ENCODE measurements around the gene MYBBP1A. TPM values are rescaled to one million over a fixed set of nuclear protein-coding genes. Genes with fewer than 3 reads are reported as not detected.
A peak's percentile ranks its signal among the peaks of the same experiment; 100 is the strongest.

MYBBP1A gene
- total and polyA plus RNA-seq, 2 donors = 20.7 to 29.8 TPM

- no peak overlapping the region for H3K4me3 ChIP-seq (ENCODE audit: low read depth, low read length)
- H3K36me3 ChIP-seq (ENCODE audit: insufficient read depth) = no peaks in the 10 kb centered on the region
- H3K4me1 ChIP-seq (ENCODE audit: insufficient read depth) = no peaks in the 10 kb centered on the region
- DNase-seq (ENCODE audit: extremely low spot score) = no peak
- no peak overlapping the region for H3K27ac ChIP-seq (ENCODE audit: low read depth)
- WGBS = 64% methylated on average over 13 of the region's 13 CpGs
Measured at GRCh38 chr17:4506175-4506813, 48.9 kb downstream of the MYBBP1A start.

GRCh38 chr17:4505187-4505586 is 50.0 kb downstream of the MYBBP1A start:
- no peak overlapping the region for H3K27ac ChIP-seq (ENCODE audit: low read depth)
- WGBS = 93% methylated on average over 5 of the region's 5 CpGs
- no peaks in the 10 kb centered on the region for H3K36me3 ChIP-seq (ENCODE audit: insufficient read depth)
- DNase-seq (ENCODE audit: extremely low spot score) = no peak
- H3K4me1 ChIP-seq (ENCODE audit: insufficient read depth) = no peaks in the 10 kb centered on the region
- H3K4me3 ChIP-seq (ENCODE audit: low read depth, low read length) = no peak overlapping the region

GRCh38 chr17:4504188-4504587 is 51.0 kb downstream of the MYBBP1A start:
- WGBS = 81% methylated on average over 5 of the region's 5 CpGs
- no peak for DNase-seq (ENCODE audit: extremely low spot score)
- H3K4me1 ChIP-seq (ENCODE audit: insufficient read depth) = no peaks in the 10 kb centered on the region
- H3K36me3 ChIP-seq (ENCODE audit: insufficient read depth) = no peaks in the 10 kb centered on the region
- no peak overlapping the region for H3K27ac ChIP-seq (ENCODE audit: low read depth)
- H3K4me3 ChIP-seq (ENCODE audit: low read depth, low read length) = no peak overlapping the region

GRCh38 chr17:4503283-4504025 is 51.7 kb downstream of the MYBBP1A start:
- Histone ChIP-seq H3K36me3 (ENCODE audit: insufficient read depth) (no peaks in the 10 kb centered on the region), H3K4me3 (ENCODE audit: low read depth, low read length) (no peak overlapping the region), H3K27ac (ENCODE audit: low read depth) (no peak overlapping the region), H3K4me1 (ENCODE audit: insufficient read depth) (no peaks in the 10 kb centered on the region)
- whole genome bisulfite sequencing = 89% methylated on average over 4 of the region's 4 CpGs
- DNase-seq (ENCODE audit: extremely low spot score) = no peak

DNA sequence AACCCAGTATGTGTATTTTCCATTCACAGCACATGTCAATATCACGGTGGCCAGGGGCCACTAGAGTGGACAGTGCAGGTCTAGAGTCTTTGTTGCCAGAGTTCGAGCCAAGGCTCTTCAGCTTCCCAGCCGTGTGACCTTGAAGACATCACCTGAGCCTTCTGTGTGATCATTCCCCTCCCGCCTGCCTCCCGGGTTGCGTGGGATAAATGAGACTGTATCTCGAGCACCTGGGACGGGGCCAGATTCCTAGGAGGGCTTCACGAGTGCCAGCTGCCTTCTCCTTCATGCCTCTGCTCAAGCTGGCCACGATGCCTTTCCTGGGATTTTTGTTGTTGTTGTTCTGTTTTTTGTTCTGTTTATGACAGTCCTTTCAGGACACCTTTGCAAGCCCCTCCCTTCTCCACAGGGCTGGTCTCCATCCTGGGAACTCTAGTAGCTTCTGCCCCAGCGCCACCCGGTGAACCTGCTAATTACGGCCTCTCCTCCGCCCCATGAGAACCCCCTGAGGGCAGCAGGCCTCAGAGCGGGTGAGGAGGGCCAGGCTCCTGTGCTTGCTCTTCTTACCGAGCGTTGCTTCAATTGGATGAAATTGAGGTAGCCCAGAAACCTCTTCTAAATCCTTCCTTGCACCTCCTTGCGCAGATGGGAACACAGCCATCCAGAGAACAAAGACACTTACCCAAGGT is 52.6 kb downstream of the MYBBP1A start:
- Histone ChIP-seq H3K36me3 (ENCODE audit: insufficient read depth) (no peaks in the 10 kb centered on the region), H3K4me1 (ENCODE audit: insufficient read depth) (no peaks in the 10 kb centered on the region), H3K4me3 (ENCODE audit: low read depth, low read length) (no peak overlapping the region), H3K27ac (ENCODE audit: low read depth) (no peak overlapping the region)
- 81% methylated on average over 18 of the region's 18 CpGs for WGBS
- DNase-seq (ENCODE audit: extremely low spot score) = no peak

GRCh38 chr17:4501295-4501949 is 53.8 kb downstream of the MYBBP1A start:
- no peaks in the 10 kb centered on the region for H3K4me1 ChIP-seq (ENCODE audit: insufficient read depth)
- H3K27ac ChIP-seq (ENCODE audit: low read depth) = no peak overlapping the region
- WGBS = 62% methylated on average over 3 of the region's 3 CpGs
- no peak for DNase-seq (ENCODE audit: extremely low spot score)
- H3K4me3 ChIP-seq (ENCODE audit: low read depth, low read length) = no peak overlapping the region
- H3K36me3 ChIP-seq (ENCODE audit: insufficient read depth) = no peaks in the 10 kb centered on the region

GRCh38 chr17:4500191-4500571 is 55.0 kb downstream of the MYBBP1A start:
- Histone ChIP-seq H3K4me3 (ENCODE audit: low read depth, low read length) (peak overlapping the region; percentile 65), H3K4me1 (ENCODE audit: insufficient read depth) (no peaks in the 10 kb centered on the region), H3K36me3 (ENCODE audit: insufficient read depth) (no peaks in the 10 kb centered on the region), H3K27ac (ENCODE audit: low read depth) (no peak overlapping the region)
- DNase-seq (ENCODE audit: extremely low spot score) = no peak
- 34% methylated on average over 7 of the region's 7 CpGs for WGBS

DNA sequence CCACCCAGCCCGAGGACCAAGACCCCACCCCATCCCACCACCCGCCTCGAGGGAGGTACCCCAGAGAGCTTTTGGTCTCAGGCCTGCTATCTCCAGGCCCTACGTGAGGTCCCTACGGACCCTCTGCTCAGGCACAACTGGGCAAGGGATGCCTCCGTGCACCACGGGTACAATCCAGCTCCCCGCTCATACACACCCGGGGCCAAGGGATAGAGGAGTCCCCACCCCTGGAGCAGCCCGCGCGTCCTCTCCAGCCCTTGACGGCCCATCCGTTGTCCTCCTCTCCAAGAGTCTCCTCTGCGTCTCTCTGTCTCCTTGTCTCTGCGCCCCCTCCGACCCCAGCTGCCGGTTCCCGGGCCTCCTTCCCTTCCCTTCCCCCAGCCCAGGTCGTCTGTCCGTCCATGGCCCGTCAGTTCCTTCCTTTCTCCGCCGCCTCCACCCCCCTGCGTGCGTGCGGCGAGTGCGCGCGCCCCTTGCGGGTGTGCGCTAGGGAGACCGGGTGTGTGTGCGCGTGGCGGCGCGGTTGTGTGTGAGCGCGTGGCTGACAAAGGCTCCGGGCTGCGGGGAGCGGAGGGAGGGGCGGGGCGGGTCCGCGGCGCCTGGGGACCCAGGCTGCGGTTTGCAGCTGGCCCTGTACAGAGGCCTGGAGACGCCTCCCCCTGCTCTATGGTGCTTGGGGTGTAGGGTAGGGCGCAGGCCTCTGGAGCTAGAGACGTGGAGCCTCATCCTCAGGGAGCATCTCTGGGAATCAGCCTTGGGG is 55.6 kb downstream of the MYBBP1A start:
- WGBS = 2% methylated on average over 53 of the region's 53 CpGs
- Histone ChIP-seq H3K4me3 (ENCODE audit: low read depth, low read length) (peak overlapping the region; percentile 65), H3K27ac (ENCODE audit: low read depth) (no peak overlapping the region), H3K4me1 (ENCODE audit: insufficient read depth) (no peaks in the 10 kb centered on the region), H3K36me3 (ENCODE audit: insufficient read depth) (no peaks in the 10 kb centered on the region)
- no peak for DNase-seq (ENCODE audit: extremely low spot score)

DNA sequence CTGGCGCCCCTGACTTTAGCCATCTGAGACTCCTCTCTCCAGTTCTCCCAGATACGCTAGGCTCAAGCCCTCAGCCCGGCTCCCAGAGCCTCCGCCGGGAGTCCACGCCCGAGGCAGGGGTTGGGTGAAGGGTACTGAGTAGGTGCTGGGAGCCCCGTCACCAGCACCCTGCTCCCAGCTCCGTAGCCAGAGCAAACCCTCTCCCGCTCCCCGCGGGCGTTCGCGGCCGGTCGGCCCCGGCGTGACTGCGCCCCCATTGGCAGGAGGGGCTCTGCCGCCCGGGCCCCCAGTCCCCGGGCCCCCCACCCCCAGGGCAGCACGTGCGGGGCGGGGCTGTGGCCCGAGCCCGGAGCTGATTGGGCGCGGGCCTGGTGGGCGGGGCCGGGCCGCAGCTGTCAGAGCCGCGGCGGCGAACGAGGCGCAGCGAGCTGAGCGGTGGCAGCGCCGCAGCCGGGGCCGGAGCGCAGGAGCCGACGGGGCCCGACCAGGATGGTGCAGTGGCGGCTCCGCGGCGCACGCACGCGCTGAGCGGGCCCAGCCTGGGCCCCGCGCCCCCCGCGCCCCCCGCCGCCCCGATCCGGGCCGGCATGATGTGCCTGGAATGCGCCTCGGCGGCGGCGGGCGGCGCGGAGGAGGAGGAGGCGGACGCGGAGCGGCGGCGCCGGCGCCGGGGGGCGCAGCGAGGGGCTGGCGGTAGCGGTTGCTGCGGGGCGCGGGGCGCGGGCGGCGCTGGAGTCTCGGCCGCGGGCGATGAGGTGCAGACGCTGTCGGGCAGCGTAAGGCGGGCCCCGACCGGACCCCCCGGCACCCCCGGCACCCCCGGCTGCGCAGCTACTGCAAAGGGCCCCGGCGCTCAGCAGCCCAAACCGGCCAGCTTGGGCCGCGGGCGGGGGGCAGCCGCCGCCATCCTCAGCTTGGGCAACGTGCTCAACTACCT is 56.5 kb downstream of the MYBBP1A start, which contains the start of gene SPNS2:
Gene SPNS2, plus strand, starts transcription at position 421 of the 937 bp plus-strand sequence. Its CDS starts 167 bp downstream, at position 588.
- Histone ChIP-seq H3K27ac (ENCODE audit: low read depth) (no peak within 1 kb of the TSS), H3K4me1 (ENCODE audit: insufficient read depth) (no peaks in the 10 kb centered on the region), H3K36me3 (ENCODE audit: insufficient read depth) (no peaks in the 10 kb centered on the region), H3K4me3 (ENCODE audit: low read depth, low read length) (peak within 1 kb of the TSS; percentile 65)
- DNase-seq (ENCODE audit: extremely low spot score) = no peak
- WGBS = 1% methylated on average over 114 of the region's 117 CpGs

DNA sequence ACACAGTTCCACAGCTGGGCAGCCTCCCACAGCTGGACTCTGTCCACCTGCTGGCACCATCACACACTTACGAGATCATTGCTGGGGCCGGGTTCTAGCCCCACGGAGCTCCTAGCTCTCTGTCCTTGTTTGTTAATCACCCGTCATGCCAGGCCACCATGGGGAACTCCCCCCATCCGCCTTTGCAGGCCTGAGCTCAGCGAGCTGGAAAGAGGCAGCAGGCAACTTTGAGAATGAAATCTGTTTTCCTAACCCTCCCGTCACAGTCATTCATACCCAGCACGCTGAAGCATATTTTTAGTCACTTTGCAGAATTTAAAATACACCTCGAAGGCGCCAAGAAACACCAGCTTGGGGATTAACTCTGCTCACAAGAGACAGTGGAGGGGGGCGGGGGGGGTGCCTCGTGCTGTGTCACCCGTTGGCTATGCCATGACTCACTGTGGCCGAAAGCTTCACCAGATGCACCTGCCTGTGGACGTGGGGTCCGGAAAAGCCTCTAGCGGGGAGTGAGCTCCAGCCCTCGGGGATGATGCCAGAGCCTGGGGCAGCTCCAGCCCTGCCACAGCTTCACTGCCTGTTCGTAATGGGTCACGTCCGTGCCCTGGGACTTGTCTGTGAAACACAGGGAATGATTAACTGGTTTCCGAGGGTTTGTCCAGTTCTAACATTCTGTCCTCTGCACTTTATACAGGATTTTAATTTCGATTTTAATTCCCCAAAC is 57.9 kb downstream of the MYBBP1A start:
- H3K4me3 ChIP-seq (ENCODE audit: low read depth, low read length) = no peak overlapping the region

DNA sequence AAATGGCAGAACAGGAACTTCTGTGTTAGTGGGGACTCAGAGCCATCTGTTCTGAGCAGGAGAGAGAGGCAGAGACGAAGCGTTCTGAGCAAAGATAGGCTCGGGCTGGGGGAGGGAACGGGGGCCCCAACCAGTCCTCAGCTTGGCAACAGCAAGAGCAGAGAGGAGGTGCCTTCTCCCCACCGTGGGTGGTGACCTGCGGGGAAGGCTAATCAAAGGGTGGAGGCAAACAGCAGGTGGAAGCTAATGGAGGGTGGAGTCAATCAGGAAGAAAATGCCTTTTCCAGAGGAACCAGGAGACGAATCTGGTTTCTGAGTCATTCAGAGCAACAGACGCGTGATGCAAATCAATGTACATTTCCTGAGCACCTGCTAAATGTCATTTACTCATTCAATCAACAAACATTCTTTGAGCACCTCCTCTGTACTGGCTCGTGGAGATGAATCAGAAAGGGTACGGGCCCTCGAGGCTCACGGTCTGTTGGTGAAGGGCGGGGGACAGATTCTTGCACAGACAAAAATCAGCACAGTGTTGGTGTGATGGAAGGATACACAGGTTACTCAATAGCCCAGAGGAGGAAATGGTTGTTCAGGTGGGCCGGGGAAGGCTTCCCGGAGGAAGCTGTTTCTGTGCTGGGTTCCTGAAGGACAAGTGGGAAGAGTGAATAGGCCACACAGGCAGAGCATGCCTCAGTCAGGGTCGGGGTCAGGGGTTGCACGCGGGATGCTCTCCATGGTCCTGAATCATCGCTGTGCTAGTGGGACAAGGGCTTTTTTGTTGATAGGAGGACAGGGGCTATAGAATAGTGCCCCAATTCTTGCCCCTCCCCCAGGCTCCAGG is 62.2 kb downstream of the MYBBP1A start:
- 62% methylated on average over 20 of the region's 20 CpGs for WGBS
- no peaks in the 10 kb centered on the region for H3K4me1 ChIP-seq (ENCODE audit: insufficient read depth)
- H3K4me3 ChIP-seq (ENCODE audit: low read depth, low read length) = no peak overlapping the region
- no peak for DNase-seq (ENCODE audit: extremely low spot score)
- no peak overlapping the region for H3K27ac ChIP-seq (ENCODE audit: low read depth)
- H3K36me3 ChIP-seq (ENCODE audit: insufficient read depth) = no peaks in the 10 kb centered on the region

More for the DNA sequence above, 57.9 kb downstream of the MYBBP1A start:
- Histone ChIP-seq H3K27ac (ENCODE audit: low read depth) (no peak overlapping the region), H3K4me1 (ENCODE audit: insufficient read depth) (no peaks in the 10 kb centered on the region), H3K36me3 (ENCODE audit: insufficient read depth) (no peaks in the 10 kb centered on the region)
- no peak for DNase-seq (ENCODE audit: extremely low spot score)
- WGBS = 71% methylated on average over 23 of the region's 23 CpGs

All from urinary bladder (tissue), 4 donors.